RKO (cell line): Measurements from ENCODE around the gene RANBP17.
"Not testable (repeated sequence)": the region's sequence is repeated elsewhere in the genome, so short reads cannot be mapped to it uniquely, and the experiment has no call there.

Experiments used
- DNase-seq: peaks from one replicate; pipeline ENCODE4 v3.0.0-alpha.2; 2016; ENCODE audit warnings: low spot score

Gene RANBP17

GRCh38 chr5:170867825-170868224, 6.0 kb downstream of the RANBP17 start:
- DNase-seq = no peak

DNA sequence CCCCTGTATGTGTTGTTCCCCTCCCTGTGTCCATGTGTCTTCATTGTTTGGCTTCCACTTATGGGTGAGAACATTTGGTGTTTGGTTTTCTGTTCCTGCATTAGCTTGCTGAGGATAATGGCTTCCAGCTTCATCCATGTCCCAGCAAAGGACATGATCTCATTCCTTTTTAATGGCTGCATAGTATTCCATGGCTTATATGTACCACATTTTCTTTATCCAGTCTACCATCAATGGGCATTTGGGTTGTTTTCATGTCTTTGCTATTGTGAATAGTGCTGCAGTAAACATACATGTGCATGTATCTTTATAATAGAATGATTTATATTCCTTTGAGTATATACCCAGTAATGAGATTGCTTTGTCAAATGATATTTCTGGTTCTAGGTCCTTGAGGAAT, 8.6 kb downstream of the RANBP17 start:
- DNase-seq = not testable (repeated sequence)

GRCh38 chr5:170874017-170874416, 12.2 kb downstream of the RANBP17 start:
- no peak for DNase-seq

- DNase-seq = no peak
Measured at GRCh38 chr5:170875811-170876210, 14.0 kb downstream of the RANBP17 start.

- DNase-seq = no peak
Measured at GRCh38 chr5:170880084-170880483, 18.3 kb downstream of the RANBP17 start.

- DNase-seq = no peak
Measured at GRCh38 chr5:170882345-170882744, 20.5 kb downstream of the RANBP17 start.

DNA sequence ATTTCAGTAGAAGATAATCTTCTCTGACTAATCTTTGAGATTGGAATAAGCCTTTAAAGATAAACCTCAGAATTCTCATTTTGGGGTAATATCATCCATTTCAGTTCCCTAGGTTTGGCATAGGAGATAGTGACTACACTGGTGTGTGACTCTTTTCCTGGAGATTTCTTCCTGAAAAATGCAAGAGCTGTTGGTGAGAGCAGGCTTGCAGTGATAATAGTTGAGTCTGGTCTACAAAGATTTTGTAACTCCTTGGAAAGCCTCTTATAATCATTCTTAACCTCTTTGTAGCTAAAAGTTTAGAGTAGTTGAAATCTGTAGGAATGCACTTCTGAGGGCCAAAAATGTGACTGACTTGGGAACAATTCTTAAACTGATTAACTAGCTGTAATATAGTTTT, 23.4 kb downstream of the RANBP17 start:
- DNase-seq = no peak

GRCh38 chr5:170885809-170886208, 24.0 kb downstream of the RANBP17 start:
- DNase-seq = no peak

DNA sequence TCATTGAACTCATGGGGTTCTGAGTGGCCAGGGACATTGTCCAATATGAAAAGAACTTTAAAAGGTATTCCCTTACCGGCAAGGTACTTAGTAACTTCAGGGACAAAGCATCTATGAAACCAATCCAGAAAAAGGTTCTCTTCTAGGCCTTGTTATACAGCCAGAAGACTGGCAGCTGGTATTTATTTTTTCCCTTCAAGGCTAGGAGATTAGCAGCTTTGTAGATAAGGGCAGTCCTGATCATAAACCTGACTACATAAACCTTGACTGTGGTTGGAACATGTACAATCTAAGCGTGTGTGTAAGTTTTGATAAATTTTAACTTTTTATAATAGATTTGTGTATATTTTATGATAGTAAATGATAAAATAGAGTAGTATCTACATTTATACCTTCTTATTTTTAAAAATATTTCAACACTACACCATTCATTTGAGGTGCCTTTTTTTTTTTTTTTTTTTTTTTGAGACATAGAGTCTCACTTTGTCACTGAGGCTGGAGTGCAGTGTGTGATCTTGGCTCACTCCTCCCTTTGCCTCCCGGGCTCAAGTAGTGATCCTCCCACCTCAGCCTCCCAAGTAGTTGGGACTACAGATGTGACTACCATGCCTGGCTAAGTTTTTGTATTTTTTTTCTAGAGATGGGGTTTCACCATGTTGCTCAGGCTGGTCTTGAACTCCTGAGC, 24.5 kb downstream of the RANBP17 start:
- no peak for DNase-seq

GRCh38 chr5:170892196-170892595, 30.4 kb downstream of the RANBP17 start:
- no peak for DNase-seq

GRCh38 chr5:170894665-170895064, 32.8 kb downstream of the RANBP17 start:
- DNase-seq = no peak

GRCh38 chr5:170896779-170897178, 35.0 kb downstream of the RANBP17 start:
- no peak for DNase-seq

- no peak for DNase-seq
Measured at GRCh38 chr5:170903075-170903474, 41.3 kb downstream of the RANBP17 start.

- peak; percentile 53 for DNase-seq
Measured at GRCh38 chr5:170907758-170908157, 45.9 kb downstream of the RANBP17 start.

GRCh38 chr5:170913573-170913972, 51.8 kb downstream of the RANBP17 start:
- no peak for DNase-seq

GRCh38 chr5:170917113-170917512, 55.3 kb downstream of the RANBP17 start:
- DNase-seq = peak; percentile 31

DNA sequence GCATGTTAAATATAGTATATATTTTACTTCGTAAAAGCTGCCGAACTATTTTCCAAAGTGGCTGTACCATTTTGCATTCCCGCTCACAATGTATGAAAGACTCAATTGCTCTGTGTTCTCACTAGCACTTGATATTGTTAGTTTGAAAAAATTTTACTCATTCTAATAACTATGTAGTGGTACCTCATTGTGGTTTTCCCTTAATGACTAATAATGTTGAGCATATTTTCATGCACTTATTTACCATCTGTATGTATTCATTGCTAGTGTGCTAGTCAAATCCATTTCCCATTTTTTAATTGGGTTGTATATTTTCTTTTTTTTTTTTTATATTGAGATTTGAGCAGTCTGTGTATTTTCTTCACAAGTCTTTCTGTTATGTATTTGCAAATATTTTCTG, 58.4 kb downstream of the RANBP17 start:
- DNase-seq = no peak

DNA sequence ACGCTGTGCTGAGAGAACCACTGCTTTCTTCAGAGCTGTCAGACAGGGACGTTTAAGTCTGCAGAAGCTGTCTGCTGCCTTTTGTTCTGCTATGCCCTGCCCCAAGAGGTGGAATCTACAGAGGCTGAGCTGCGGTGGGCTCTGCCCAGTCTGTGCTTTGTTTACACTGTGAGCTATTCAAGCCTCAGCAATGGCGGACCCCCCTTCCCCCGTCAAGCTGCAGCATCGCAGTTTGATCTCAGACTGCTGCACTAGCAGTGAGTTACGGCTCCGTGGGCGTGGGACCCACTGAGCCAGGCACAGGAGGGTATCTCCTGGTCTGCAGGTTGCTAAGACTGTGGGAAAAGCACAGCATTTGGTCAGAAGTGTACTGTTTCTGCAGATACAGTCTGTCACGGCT, 60.5 kb downstream of the RANBP17 start:
- not testable (repeated sequence) for DNase-seq

DNA sequence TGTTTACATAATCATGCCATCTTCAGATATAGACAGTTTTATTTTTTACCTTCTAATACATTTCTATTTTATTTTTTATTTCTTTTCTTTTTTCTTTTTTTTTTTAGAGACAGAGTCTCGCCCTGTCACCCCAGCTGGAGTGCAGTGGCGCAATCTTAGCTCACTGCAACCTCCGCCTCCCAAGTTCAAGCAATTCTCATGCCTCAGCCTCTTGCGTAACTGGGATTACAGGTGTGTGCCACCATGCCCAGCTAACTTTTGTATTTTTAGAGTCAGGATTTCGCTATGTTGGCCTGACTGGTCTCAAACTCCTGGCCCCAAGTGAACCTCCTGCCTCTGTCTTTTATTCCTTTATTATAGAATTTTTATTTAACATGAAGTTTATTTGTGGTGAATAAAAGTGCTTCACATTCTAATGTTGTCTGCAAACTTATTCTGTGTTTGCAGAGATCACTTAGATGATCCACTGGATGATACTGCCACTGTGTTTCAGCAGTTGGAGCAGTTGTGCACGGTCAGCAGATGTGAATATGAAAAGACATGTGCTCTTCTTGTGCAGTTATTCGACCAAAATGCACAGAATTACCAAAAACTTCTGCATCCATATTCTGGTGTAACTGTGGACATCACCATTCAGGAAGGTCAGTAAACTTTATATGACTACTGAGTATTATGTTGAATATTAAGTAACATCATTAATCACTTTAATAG, 62.2 kb downstream of the RANBP17 start:
- no peak for DNase-seq

GRCh38 chr5:170935534-170936218, 73.9 kb downstream of the RANBP17 start:
- not testable (repeated sequence) for DNase-seq

GRCh38 chr5:170937072-170937471, 75.3 kb downstream of the RANBP17 start:
- no peak for DNase-seq

DNA sequence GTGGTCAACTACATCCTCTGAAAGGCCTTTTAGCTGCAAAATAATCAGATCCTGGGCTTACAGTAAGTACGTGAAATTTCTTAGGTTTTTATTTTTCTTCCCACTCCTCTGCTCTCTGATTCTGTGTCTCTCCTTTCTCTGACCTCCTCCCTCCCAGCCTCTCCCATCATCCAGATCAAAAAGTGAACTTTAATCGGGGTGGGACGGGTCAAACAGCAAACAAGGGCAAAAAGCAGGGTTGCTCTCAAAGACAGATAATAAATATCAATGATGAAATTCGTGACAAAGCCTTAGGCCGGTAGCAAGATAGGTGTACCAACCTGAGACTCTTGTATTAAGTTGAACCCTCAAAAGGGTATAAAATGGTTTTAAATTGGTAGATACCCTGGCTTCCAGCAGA, 76.1 kb downstream of the RANBP17 start:
- no peak for DNase-seq

GRCh38 chr5:170939178-170939577, 77.4 kb downstream of the RANBP17 start:
- no peak for DNase-seq
